Activated T-helper 2 cell treated with anti-CD3 and anti-CD28 coated beads, Interferon-gamma antibody, Interleukin-2, Interleukin-4, amounts not matched to agents 10 μg/mL and 5 μg/mL and 100 μg/mL, durations not matched to agents 14 hours and 24 hours and 36 hours (primary cell): Measurements from ENCODE around the gene ANK2. TPM values are rescaled to one million over a fixed set of nuclear protein-coding genes. Genes with fewer than 3 reads are reported as not detected.
A peak's percentile ranks its signal among the peaks of the same experiment; 100 is the strongest.

Experiments used
- DNase-seq: peaks from one replicate; pipeline ENCODE4 v3.0.0; 2021; ENCODE audit warnings: low spot score
- H3K27ac Mint-ChIP-seq: one replicate; pipeline ENCODE4 v1.8.0; 2021; ENCODE audit warnings: mixed read lengths
- H3K27me3 Mint-ChIP-seq: one replicate; pipeline ENCODE4 v1.8.0; 2021; ENCODE audit warnings: low read depth, mixed read lengths
- H3K36me3 Mint-ChIP-seq: one replicate; pipeline ENCODE4 v1.8.0; 2021; ENCODE audit warnings: low read depth, mixed read lengths
- H3K4me1 Mint-ChIP-seq: one replicate; pipeline ENCODE4 v1.8.0; 2021; ENCODE audit warnings: low read depth, mixed read lengths
- H3K4me3 Mint-ChIP-seq: one replicate; pipeline ENCODE4 v1.8.0; 2021; ENCODE audit warnings: low read depth, mild to moderate bottlenecking, moderate library complexity, mixed read lengths
- H3K9me3 Mint-ChIP-seq: one replicate; pipeline ENCODE4 v1.8.0; 2021; ENCODE audit warnings: mixed read lengths
- intact Hi-C: fragments of 100-400 bp; cut with micrococcal nuclease; formaldehyde crosslinking; loops from one replicate; pipeline ENCODE4 v1.15.1; 2023
- total RNA-seq: library from RNA; stranded (reverse); gene quantifications from 2 replicates; pipeline ENCODE4 v1.2.3, GENCODE V29; 2022

ANK2 gene
- total RNA-seq, 1 donor from 2014 or later: 2.9 TPM

GRCh38 chr4:113300471-113300928 is 251.0 kb downstream of the ANK2 start:
- no peak for DNase-seq
- Mint-ChIP-seq H3K4me3 (no peak overlapping the region), H3K27me3 (peaks cover 17% of the 10 kb centered on the region)

GRCh38 chr4:113302051-113302450 is 252.6 kb downstream of the ANK2 start:
- intact Hi-C loops: no loop called here
- no peak for DNase-seq
- Mint-ChIP-seq H3K27me3 (peaks cover 9% of the 10 kb centered on the region), H3K36me3 (no peaks in the 10 kb centered on the region), H3K4me1 (peaks cover 8% of the 10 kb centered on the region), H3K9me3 (no peaks in the 10 kb centered on the region), H3K27ac (no peak overlapping the region), H3K4me3 (no peak overlapping the region)

More at GRCh38 chr4:113300471-113300928, 251.0 kb downstream of the ANK2 start:
- peak overlapping the region; percentile 86 for H3K27ac Mint-ChIP-seq
- H3K36me3 Mint-ChIP-seq: no peaks in the 10 kb centered on the region
- H3K4me1 Mint-ChIP-seq: peaks cover 8% of the 10 kb centered on the region
- intact Hi-C loops: loop anchor here (1.0 kb wide), 1 partner anchor 55 kb away; no protein-coding TSS in a partner anchor
- no peaks in the 10 kb centered on the region for H3K9me3 Mint-ChIP-seq

- H3K27me3 Mint-ChIP-seq: peaks cover 9% of the 10 kb centered on the region
- no peak overlapping the region for H3K4me3 Mint-ChIP-seq
- no peak for DNase-seq
- no peaks in the 10 kb centered on the region for H3K36me3 Mint-ChIP-seq
- peaks cover 8% of the 10 kb centered on the region for H3K4me1 Mint-ChIP-seq
- H3K27ac Mint-ChIP-seq: no peak overlapping the region
- no peaks in the 10 kb centered on the region for H3K9me3 Mint-ChIP-seq
- intact Hi-C loops: no loop called here
Observed at GRCh38 chr4:113303315-113303714, 253.9 kb downstream of the ANK2 start.

- H3K4me3 Mint-ChIP-seq: no peak overlapping the region
- H3K27me3 Mint-ChIP-seq: peaks cover 10% of the 10 kb centered on the region
- no peak overlapping the region for H3K27ac Mint-ChIP-seq
- intact Hi-C loops: no loop called here
- H3K36me3 Mint-ChIP-seq: no peaks in the 10 kb centered on the region
- no peaks in the 10 kb centered on the region for H3K4me1 Mint-ChIP-seq
- no peak for DNase-seq
- no peaks in the 10 kb centered on the region for H3K9me3 Mint-ChIP-seq
Observed at GRCh38 chr4:113311047-113311446, 261.6 kb downstream of the ANK2 start.

GRCh38 chr4:113312529-113312928 is 263.1 kb downstream of the ANK2 start:
- intact Hi-C loops: no loop called here
- H3K36me3 Mint-ChIP-seq: no peaks in the 10 kb centered on the region
- H3K27ac Mint-ChIP-seq: no peak overlapping the region
- H3K27me3 Mint-ChIP-seq: peaks cover 10% of the 10 kb centered on the region
- no peak for DNase-seq
- no peak overlapping the region for H3K4me3 Mint-ChIP-seq
- no peaks in the 10 kb centered on the region for H3K9me3 Mint-ChIP-seq
- peaks cover 9% of the 10 kb centered on the region for H3K4me1 Mint-ChIP-seq

GRCh38 chr4:113314426-113314825 is 265.0 kb downstream of the ANK2 start:
- H3K27ac Mint-ChIP-seq: no peak overlapping the region
- H3K4me3 Mint-ChIP-seq: no peak overlapping the region
- no peak for DNase-seq
- no peaks in the 10 kb centered on the region for H3K9me3 Mint-ChIP-seq
- peaks cover 11% of the 10 kb centered on the region for H3K4me1 Mint-ChIP-seq
- peaks cover 10% of the 10 kb centered on the region for H3K27me3 Mint-ChIP-seq
- H3K36me3 Mint-ChIP-seq: no peaks in the 10 kb centered on the region
- intact Hi-C loops: no loop called here

GRCh38 chr4:113316879-113317278 is 267.4 kb downstream of the ANK2 start:
- intact Hi-C loops: loop anchor here (5.0 kb wide), 1 partner anchor 40 kb away; no protein-coding TSS in a partner anchor

GRCh38 chr4:113317523-113317922 is 268.1 kb downstream of the ANK2 start:
- H3K9me3 Mint-ChIP-seq: no peaks in the 10 kb centered on the region
- no peak overlapping the region for H3K27ac Mint-ChIP-seq
- intact Hi-C loops: loop anchor here (5.0 kb wide), 1 partner anchor 40 kb away; no protein-coding TSS in a partner anchor
- DNase-seq: no peak
- H3K27me3 Mint-ChIP-seq: peaks cover 8% of the 10 kb centered on the region
- H3K36me3 Mint-ChIP-seq: no peaks in the 10 kb centered on the region
- H3K4me3 Mint-ChIP-seq: no peak overlapping the region
- H3K4me1 Mint-ChIP-seq: peaks cover 11% of the 10 kb centered on the region

More at GRCh38 chr4:113316879-113317278, 267.4 kb downstream of the ANK2 start:
- Mint-ChIP-seq H3K4me3 (no peak overlapping the region), H3K27ac (no peak overlapping the region), H3K4me1 (peaks cover 11% of the 10 kb centered on the region), H3K36me3 (no peaks in the 10 kb centered on the region), H3K9me3 (no peaks in the 10 kb centered on the region), H3K27me3 (peaks cover 10% of the 10 kb centered on the region)
- DNase-seq: no peak

- H3K27me3 Mint-ChIP-seq: peaks cover 25% of the 10 kb centered on the region
- H3K27ac Mint-ChIP-seq: no peak overlapping the region
- no peaks in the 10 kb centered on the region for H3K36me3 Mint-ChIP-seq
- intact Hi-C loops: no loop called here
- no peak overlapping the region for H3K4me3 Mint-ChIP-seq
- no peaks in the 10 kb centered on the region for H3K9me3 Mint-ChIP-seq
- no peak for DNase-seq
- H3K4me1 Mint-ChIP-seq: peaks cover 4% of the 10 kb centered on the region
Observed at GRCh38 chr4:113322736-113323135, 273.3 kb downstream of the ANK2 start.

- DNase-seq: no peak
- no peak overlapping the region for H3K27ac Mint-ChIP-seq
- intact Hi-C loops: no loop called here
- H3K36me3 Mint-ChIP-seq: no peaks in the 10 kb centered on the region
- H3K4me1 Mint-ChIP-seq: peaks cover 4% of the 10 kb centered on the region
- H3K4me3 Mint-ChIP-seq: no peak overlapping the region
- H3K9me3 Mint-ChIP-seq: no peaks in the 10 kb centered on the region
- H3K27me3 Mint-ChIP-seq: peaks cover 28% of the 10 kb centered on the region
Observed at GRCh38 chr4:113325876-113326615, 276.6 kb downstream of the ANK2 start.

- no peaks in the 10 kb centered on the region for H3K36me3 Mint-ChIP-seq
- no peak overlapping the region for H3K27ac Mint-ChIP-seq
- H3K4me1 Mint-ChIP-seq: peaks cover 4% of the 10 kb centered on the region
- H3K27me3 Mint-ChIP-seq: peaks cover 28% of the 10 kb centered on the region
- no peaks in the 10 kb centered on the region for H3K9me3 Mint-ChIP-seq
- intact Hi-C loops: no loop called here
- no peak overlapping the region for H3K4me3 Mint-ChIP-seq
- no peak for DNase-seq
Observed at GRCh38 chr4:113327494-113327893, 278.0 kb downstream of the ANK2 start.

GRCh38 chr4:113328514-113328913 is 279.1 kb downstream of the ANK2 start:
- Mint-ChIP-seq H3K27ac (no peak overlapping the region), H3K4me1 (peaks cover 4% of the 10 kb centered on the region), H3K4me3 (no peak overlapping the region), H3K36me3 (no peaks in the 10 kb centered on the region), H3K9me3 (no peaks in the 10 kb centered on the region), H3K27me3 (peaks cover 24% of the 10 kb centered on the region)
- intact Hi-C loops: loop anchor here (2.0 kb wide), 1 partner anchor 50 kb away; no protein-coding TSS in a partner anchor
- DNase-seq: no peak

- no peak overlapping the region for H3K27ac Mint-ChIP-seq
- no peaks in the 10 kb centered on the region for H3K9me3 Mint-ChIP-seq
- no peak for DNase-seq
- intact Hi-C loops: no loop called here
- no peaks in the 10 kb centered on the region for H3K36me3 Mint-ChIP-seq
- H3K4me1 Mint-ChIP-seq: peaks cover 4% of the 10 kb centered on the region
- H3K27me3 Mint-ChIP-seq: peaks cover 18% of the 10 kb centered on the region
- H3K4me3 Mint-ChIP-seq: no peak overlapping the region
Observed at GRCh38 chr4:113330200-113330599, 280.7 kb downstream of the ANK2 start.
